ENCODE data around the gene CANT1.
"Not testable (repeated sequence)": the region's sequence is repeated elsewhere in the genome, so short reads cannot be mapped to it uniquely, and the experiment has no call there.

Gene CANT1

GRCh38 chr17:79027274-79027924 is 17.8 kb upstream of the CANT1 start:
- no peak for DNase-seq (ENCODE audit: low read depth in 2 of 2)

- no peak for DNase-seq (ENCODE audit: low read depth in 2 of 2)
These were observed 17.1 kb upstream of the CANT1 start for GRCh38 chr17:79026376-79027273.

- DNase-seq (ENCODE audit: low read depth in 2 of 2), result no peak
These were observed 15.6 kb upstream of the CANT1 start for GRCh38 chr17:79024901-79025737.

- DNase-seq (ENCODE audit: low read depth in 2 of 2), result no peak
These were observed 14.6 kb upstream of the CANT1 start, which contains the start of gene C1QTNF1 for GRCh38 chr17:79023886-79024771. TSS of gene C1QTNF1 (plus strand) at chr17:79024169. CDS start at chr17:79043969, 19,800 bp downstream.

GRCh38 chr17:79023180-79023705 is 13.7 kb upstream of the CANT1 start:
- DNase-seq (ENCODE audit: low read depth in 2 of 2), result no peak

- no peak for DNase-seq (ENCODE audit: low read depth in 2 of 2)
These were observed 13.0 kb upstream of the CANT1 start for GRCh38 chr17:79022507-79022991.

- not testable (repeated sequence) for DNase-seq (ENCODE audit: low read depth in 2 of 2)
These were observed 12.4 kb upstream of the CANT1 start for GRCh38 chr17:79021929-79022328.

GRCh38 chr17:79020631-79021301 is 11.2 kb upstream of the CANT1 start:
- DNase-seq (ENCODE audit: low read depth in 2 of 2), result no peak

- DNase-seq (ENCODE audit: low read depth in 2 of 2), result no peak
These were observed 10.3 kb upstream of the CANT1 start for GRCh38 chr17:79019632-79020584.

- no peak for DNase-seq (ENCODE audit: low read depth in 2 of 2)
These were observed 9.7 kb upstream of the CANT1 start for GRCh38 chr17:79019261-79019631.

GRCh38 chr17:79018370-79018695 is 8.8 kb upstream of the CANT1 start:
- no peak for DNase-seq (ENCODE audit: low read depth in 2 of 2)

- DNase-seq (ENCODE audit: low read depth in 2 of 2), result no peak
These were observed 8.2 kb upstream of the CANT1 start for GRCh38 chr17:79017546-79018369.

GRCh38 chr17:79014158-79014758 is 4.7 kb upstream of the CANT1 start:
- DNase-seq (ENCODE audit: low read depth in 2 of 2), result no peak

GRCh38 chr17:79012563-79013134 is 3.1 kb upstream of the CANT1 start:
- DNase-seq (ENCODE audit: low read depth in 2 of 2), result no peak

- DNase-seq (ENCODE audit: low read depth in 2 of 2), result no peak
These were observed 2.0 kb upstream of the CANT1 start for GRCh38 chr17:79011451-79012147.

- no peak for DNase-seq (ENCODE audit: low read depth in 2 of 2)
These were observed 711 bp upstream of the CANT1 start for GRCh38 chr17:79010304-79010646.

Data from stimulated activated CD4-positive, alpha-beta T cell treated with anti-CD3 and anti-CD28 coated beads, Interleukin-1b, Interleukin-23, amount 100 ng/mL, for 1 hour (primary cell).